ENCODE results near the gene UBL4A. TPM values are rescaled to one million over a fixed set of nuclear protein-coding genes. Genes with fewer than 3 reads are reported as not detected.

UBL4A gene
- polyA plus RNA-seq, 3 donors = 25.6 to 33.6 (median 32.1) TPM

- DNase-seq = no peak
These were observed 1.0 kb downstream of the UBL4A start for GRCh38 chrX:154485150-154486051.

GRCh38 chrX:154484255-154485149 lies 1.9 kb downstream of the UBL4A start:
- DNase-seq = no peak

- DNase-seq = no peak
These were observed 3.1 kb downstream of the UBL4A start for GRCh38 chrX:154483325-154483724.

- no peak for DNase-seq
These were observed 3.6 kb downstream of the UBL4A start for GRCh38 chrX:154482786-154483185.

- DNase-seq = no peak
These were observed 4.4 kb downstream of the UBL4A start for GRCh38 chrX:154481911-154482601.

- no peak for DNase-seq
These were observed 5.2 kb downstream of the UBL4A start for GRCh38 chrX:154481195-154481594.

- DNase-seq = peak; percentile 83
These were observed 7.4 kb downstream of the UBL4A start, which contains the start of gene LAGE3 for GRCh38 chrX:154478728-154479622. LAGE3 (minus strand) TSS chrX:154479281; CDS start chrX:154478915, 366 bp downstream.

GRCh38 chrX:154477891-154478477 lies 8.4 kb downstream of the UBL4A start:
- DNase-seq = no peak

- no peak for DNase-seq
These were observed 9.6 kb downstream of the UBL4A start for GRCh38 chrX:154476821-154477220.

- DNase-seq = no peak
These were observed 12.7 kb downstream of the UBL4A start for GRCh38 chrX:154473683-154474082.

GRCh38 chrX:154472685-154473632 lies 13.5 kb downstream of the UBL4A start:
- DNase-seq = no peak

- no peak for DNase-seq
These were observed 14.4 kb downstream of the UBL4A start for GRCh38 chrX:154471839-154472684.

GRCh38 chrX:154470914-154471568 lies 15.4 kb downstream of the UBL4A start:
- no peak for DNase-seq

- no peak for DNase-seq
These were observed 16.0 kb downstream of the UBL4A start for GRCh38 chrX:154470434-154470833.

- no peak for DNase-seq
These were observed 16.5 kb downstream of the UBL4A start for GRCh38 chrX:154469880-154470279.

GRCh38 chrX:154469114-154469513 lies 17.3 kb downstream of the UBL4A start:
- no peak for DNase-seq

- DNase-seq = no peak
These were observed 18.2 kb downstream of the UBL4A start for GRCh38 chrX:154468217-154468616.

- no peak for DNase-seq
These were observed 18.9 kb downstream of the UBL4A start for GRCh38 chrX:154467556-154467955.
